Calu3 (cell line): ENCODE results near the gene SLFN14. TPM values are rescaled to one million over a fixed set of nuclear protein-coding genes. Genes with fewer than 3 reads are reported as not detected.

Source experiments
- BruUV-seq: library from RNA; stranded (reverse); fragments of 400-500 nt; replicated peaks from 2 replicates; lab custom pipeline; 2021; lab: Mats Ljungman, UMichigan
- CTCF ChIA-PET: fragments of 300-600 bp; sonication (Branson Sonifier 250); formaldehyde crosslinking; loops from one replicate; lab custom pipeline; 2022; ENCODE audit warnings: antibody characterized with exemption; lab: Charles Lee
- DNase-seq: peaks from one replicate; pipeline ENCODE4 v3.0.0; 2022
- H3K27ac Mint-ChIP-seq: one replicate; pipeline ENCODE4 v1.8.0; 2022; ENCODE audit warnings: mixed read lengths; ENCODE audit not compliant: unreplicated experiment
- H3K27me3 Mint-ChIP-seq: one replicate; pipeline ENCODE4 v1.8.0; 2022; ENCODE audit warnings: mixed read lengths; ENCODE audit not compliant: unreplicated experiment
- H3K36me3 Mint-ChIP-seq: one replicate; pipeline ENCODE4 v1.8.0; 2022; ENCODE audit warnings: mild to moderate bottlenecking, moderate library complexity, mixed read lengths; ENCODE audit not compliant: insufficient read depth, unreplicated experiment
- H3K4me1 Mint-ChIP-seq: one replicate; pipeline ENCODE4 v1.8.0; 2022; ENCODE audit warnings: mild to moderate bottlenecking, low read depth, mixed read lengths; ENCODE audit not compliant: unreplicated experiment
- H3K4me3 Mint-ChIP-seq: one replicate; pipeline ENCODE4 v1.8.0; 2022; ENCODE audit warnings: mild to moderate bottlenecking, low read depth, moderate library complexity, mixed read lengths; ENCODE audit not compliant: unreplicated experiment
- H3K9me3 Mint-ChIP-seq: one replicate; pipeline ENCODE4 v1.8.0; 2022; ENCODE audit warnings: low read depth, mixed read lengths; ENCODE audit not compliant: unreplicated experiment
- intact Hi-C: fragments of 100-400 bp; cut with micrococcal nuclease; formaldehyde crosslinking; loops from one replicate; pipeline ENCODE4 v1.10.0; 2022; ENCODE audit not compliant: unreplicated experiment
- total RNA-seq: library from RNA; stranded (reverse); gene quantifications from 2 replicates; pipeline ENCODE4 v1.2.3, GENCODE V29; 2022
- TF ChIP-seq, protein P1 (sequence below): fragments of 200-600 bp; IDR thresholded peaks from one replicate; pipeline ENCODE4 v1.8.0; 2022; ENCODE audit warnings: antibody characterized with exemption; ENCODE audit not compliant: unreplicated experiment

Gene SLFN14
- total RNA-seq, 1 experiment from 2014 or later, result not detected

- Mint-ChIP-seq H3K9me3 (no peaks in the 10 kb centered on the region), H3K27me3 (no peaks in the 10 kb centered on the region), H3K36me3 (peaks cover 68% of the 10 kb centered on the region), H3K27ac (no peak overlapping the region), H3K4me1 (no peaks in the 10 kb centered on the region), H3K4me3 (no peak overlapping the region)
- no peak for DNase-seq
- TF ChIP-seq, protein P1, sequence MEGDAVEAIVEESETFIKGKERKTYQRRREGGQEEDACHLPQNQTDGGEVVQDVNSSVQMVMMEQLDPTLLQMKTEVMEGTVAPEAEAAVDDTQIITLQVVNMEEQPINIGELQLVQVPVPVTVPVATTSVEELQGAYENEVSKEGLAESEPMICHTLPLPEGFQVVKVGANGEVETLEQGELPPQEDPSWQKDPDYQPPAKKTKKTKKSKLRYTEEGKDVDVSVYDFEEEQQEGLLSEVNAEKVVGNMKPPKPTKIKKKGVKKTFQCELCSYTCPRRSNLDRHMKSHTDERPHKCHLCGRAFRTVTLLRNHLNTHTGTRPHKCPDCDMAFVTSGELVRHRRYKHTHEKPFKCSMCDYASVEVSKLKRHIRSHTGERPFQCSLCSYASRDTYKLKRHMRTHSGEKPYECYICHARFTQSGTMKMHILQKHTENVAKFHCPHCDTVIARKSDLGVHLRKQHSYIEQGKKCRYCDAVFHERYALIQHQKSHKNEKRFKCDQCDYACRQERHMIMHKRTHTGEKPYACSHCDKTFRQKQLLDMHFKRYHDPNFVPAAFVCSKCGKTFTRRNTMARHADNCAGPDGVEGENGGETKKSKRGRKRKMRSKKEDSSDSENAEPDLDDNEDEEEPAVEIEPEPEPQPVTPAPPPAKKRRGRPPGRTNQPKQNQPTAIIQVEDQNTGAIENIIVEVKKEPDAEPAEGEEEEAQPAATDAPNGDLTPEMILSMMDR, result no peak
- no TSS peak for BruUV-seq
- intact Hi-C loops, result no loop called here
- CTCF ChIA-PET, result no interaction called here
Observed at GRCh38 chr17:35603674-35604073, 43.1 kb upstream of the SLFN14 start.

GRCh38 chr17:35597604-35598003 is 37.0 kb upstream of the SLFN14 start:
- DNase-seq, result no peak
- no TSS peak for BruUV-seq
- Mint-ChIP-seq H3K27ac (no peak overlapping the region), H3K27me3 (no peaks in the 10 kb centered on the region), H3K36me3 (peaks cover 57% of the 10 kb centered on the region), H3K4me1 (no peaks in the 10 kb centered on the region), H3K4me3 (no peak overlapping the region), H3K9me3 (no peaks in the 10 kb centered on the region)
- CTCF ChIA-PET, result no interaction called here
- TF ChIP-seq, protein P1, result no peak
- intact Hi-C loops, result no loop called here

DNA sequence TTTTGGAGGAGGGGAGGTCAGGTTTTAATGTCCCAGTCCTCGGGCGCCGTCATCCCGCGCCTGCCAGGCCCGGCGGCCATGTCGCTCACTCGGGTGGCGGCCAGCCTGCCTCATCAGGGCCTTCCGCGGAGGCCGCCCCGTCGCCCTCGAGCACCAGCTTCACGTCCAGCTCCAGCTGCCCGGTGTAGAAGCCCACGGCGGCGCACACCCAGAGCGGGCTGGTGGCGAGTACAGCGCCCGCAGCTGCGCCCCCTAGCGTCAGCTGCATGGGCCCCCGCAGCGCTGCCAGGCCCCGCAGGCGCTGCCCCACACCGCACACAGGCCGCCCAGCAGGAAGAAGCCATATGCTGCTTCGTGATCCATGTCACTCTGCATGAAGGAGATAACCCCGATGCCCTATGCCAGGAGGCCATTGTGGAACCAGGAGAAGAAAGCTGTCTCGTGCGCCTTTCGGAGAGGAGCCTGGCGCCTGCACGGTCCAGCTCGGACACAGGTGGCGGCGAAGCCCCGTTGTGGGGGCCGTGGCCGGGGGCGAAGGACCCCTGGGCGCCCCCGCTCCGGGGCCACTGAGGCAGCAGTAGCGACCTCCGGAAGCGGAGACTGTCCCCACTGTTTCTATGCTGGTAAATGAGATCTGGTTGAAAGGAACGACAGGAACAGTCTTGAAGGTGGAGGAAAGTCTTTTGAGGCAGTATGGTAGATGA is 36.1 kb upstream of the SLFN14 start:
- peaks cover 54% of the 10 kb centered on the region for H3K36me3 Mint-ChIP-seq
- CTCF ChIA-PET, result no interaction called here

DNA sequence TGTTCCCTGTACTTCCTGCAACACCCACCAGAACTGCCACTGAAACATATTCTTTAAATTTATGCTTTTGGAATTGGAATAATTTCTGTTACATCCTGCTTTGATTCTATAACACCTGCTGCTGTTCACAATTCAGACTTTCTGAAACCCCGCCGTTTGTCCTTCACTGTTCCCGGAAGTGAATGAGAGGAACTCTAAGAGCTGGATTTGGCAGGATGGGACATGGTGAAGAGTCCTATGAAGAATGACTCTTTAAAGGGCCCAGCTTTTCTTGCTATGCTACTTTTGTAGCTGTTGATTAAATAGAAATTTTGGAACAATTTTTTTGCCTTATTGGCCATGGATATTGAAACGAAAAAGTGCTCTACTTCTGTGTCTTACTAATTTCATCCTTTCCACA is 35.5 kb upstream of the SLFN14 start:
- CTCF ChIA-PET, result no interaction called here
- Mint-ChIP-seq H3K27ac (no peak overlapping the region), H3K4me3 (no peak overlapping the region), H3K9me3 (no peaks in the 10 kb centered on the region), H3K27me3 (no peaks in the 10 kb centered on the region), H3K4me1 (no peaks in the 10 kb centered on the region), H3K36me3 (peaks cover 49% of the 10 kb centered on the region)
- no peak for DNase-seq
- TF ChIP-seq, protein P1, result no peak
- BruUV-seq, result no TSS peak
- intact Hi-C loops, result no loop called here

More for the DNA sequence above, 36.1 kb upstream of the SLFN14 start:
- intact Hi-C loops, result no loop called here
- TF ChIP-seq, protein P1, result no peak
- no peaks in the 10 kb centered on the region for H3K9me3 Mint-ChIP-seq
- H3K27me3 Mint-ChIP-seq, result no peaks in the 10 kb centered on the region
- no peak overlapping the region for H3K4me3 Mint-ChIP-seq
- no TSS peak for BruUV-seq
- no peaks in the 10 kb centered on the region for H3K4me1 Mint-ChIP-seq
- no peak for DNase-seq
- no peak overlapping the region for H3K27ac Mint-ChIP-seq
